OCI-LY7 (cell line): ENCODE measurements around the gene SPDYA.

Experiments used
- EZH2phosphoT487 ChIP-seq: fragments of 200-600 bp; sonication (generic); IDR thresholded peaks from 2 replicates; pipeline ENCODE4 v1.6.1; 2018; ENCODE audit warnings: low read depth, borderline replicate concordance, mild to moderate bottlenecking, mixed run types, antibody characterized with exemption, low read length, moderate library complexity, mixed read lengths
- TF ChIP-seq, protein P1 (sequence below): fragments of 200-600 bp; sonication (generic); conservative IDR thresholded peaks from 2 replicates; pipeline ENCODE4 v1.5.1; 2014; ENCODE audit warnings: mild to moderate bottlenecking, antibody characterized with exemption, low read length, moderate library complexity, mixed read lengths

DNA sequence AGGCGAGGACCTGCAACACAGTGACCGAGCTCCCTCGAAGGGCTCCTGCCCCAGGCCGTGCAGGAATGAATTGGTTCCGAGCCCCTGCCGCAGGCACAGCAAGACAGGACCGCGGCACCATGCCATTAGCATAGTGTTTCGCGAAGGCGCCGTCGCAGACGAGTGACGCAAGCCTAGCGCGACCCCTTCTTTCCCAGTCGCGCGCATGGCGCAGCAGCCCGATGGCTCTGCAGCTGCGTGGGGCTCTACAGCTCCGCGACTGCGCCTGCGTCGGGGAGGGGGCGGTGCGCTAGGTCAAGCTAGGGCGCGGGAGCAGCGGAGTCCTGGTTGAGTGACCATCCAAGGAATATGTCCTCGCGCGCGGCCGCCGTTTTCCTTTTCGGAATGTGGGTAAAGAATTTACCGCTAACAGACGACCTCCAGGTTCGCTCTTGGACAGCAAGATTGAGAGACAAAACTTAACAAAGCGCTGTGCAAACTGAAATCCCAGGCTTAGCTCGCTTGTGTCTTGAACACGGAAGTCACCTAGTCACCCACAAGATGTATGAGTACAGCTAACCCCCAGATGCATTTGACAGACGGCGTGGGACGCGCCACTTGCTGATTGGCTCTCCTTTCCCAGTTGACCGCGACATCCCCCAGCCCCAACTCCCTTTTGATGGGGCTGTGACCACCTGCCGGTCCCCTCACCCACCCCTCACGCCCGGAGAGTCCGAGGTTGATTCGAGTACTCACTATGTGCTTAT is 59.7 kb downstream of the SPDYA start, which contains the start of gene TRMT61B:
- TF ChIP-seq, protein P1, sequence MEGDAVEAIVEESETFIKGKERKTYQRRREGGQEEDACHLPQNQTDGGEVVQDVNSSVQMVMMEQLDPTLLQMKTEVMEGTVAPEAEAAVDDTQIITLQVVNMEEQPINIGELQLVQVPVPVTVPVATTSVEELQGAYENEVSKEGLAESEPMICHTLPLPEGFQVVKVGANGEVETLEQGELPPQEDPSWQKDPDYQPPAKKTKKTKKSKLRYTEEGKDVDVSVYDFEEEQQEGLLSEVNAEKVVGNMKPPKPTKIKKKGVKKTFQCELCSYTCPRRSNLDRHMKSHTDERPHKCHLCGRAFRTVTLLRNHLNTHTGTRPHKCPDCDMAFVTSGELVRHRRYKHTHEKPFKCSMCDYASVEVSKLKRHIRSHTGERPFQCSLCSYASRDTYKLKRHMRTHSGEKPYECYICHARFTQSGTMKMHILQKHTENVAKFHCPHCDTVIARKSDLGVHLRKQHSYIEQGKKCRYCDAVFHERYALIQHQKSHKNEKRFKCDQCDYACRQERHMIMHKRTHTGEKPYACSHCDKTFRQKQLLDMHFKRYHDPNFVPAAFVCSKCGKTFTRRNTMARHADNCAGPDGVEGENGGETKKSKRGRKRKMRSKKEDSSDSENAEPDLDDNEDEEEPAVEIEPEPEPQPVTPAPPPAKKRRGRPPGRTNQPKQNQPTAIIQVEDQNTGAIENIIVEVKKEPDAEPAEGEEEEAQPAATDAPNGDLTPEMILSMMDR = no peak
- no peak for TF ChIP-seq EZH2phosphoT487
